Right lobe of liver (tissue), 6 donors: ENCODE measurements around the gene SLC24A3. TPM values are rescaled to one million over a fixed set of nuclear protein-coding genes. Genes with fewer than 3 reads are reported as not detected.

Source experiments
- ATAC-seq, 4 donors: fragments of 200-7000 bp; cut with Tn5 transposase; one replicate each; pipeline ENCODE4 v1.9.1; 2020; ENCODE audit warnings: mild to moderate bottlenecking in 4 of 4, moderate library complexity in 4 of 4
- DNase-seq, 3 donors: peaks; one replicate each; pipeline ENCODE4 v3.0.0-alpha.2; 2020
- H3K27ac ChIP-seq, 3 donors: fragments of 200-600 bp; one replicate each; pipeline ENCODE4 v1.8.0; 2022
- H3K27me3 ChIP-seq, 2 donors: fragments of 200-600 bp; one replicate each; pipeline ENCODE4 v1.8.0; 2022
- H3K36me3 ChIP-seq, 4 donors: fragments of 200-600 bp; sonication (generic) in 1 of 4; one replicate each; pipeline versions ENCODE4 v1.5.1 to v1.8.0; 2017 to 2022; ENCODE audit warnings: control low read depth in 1 of 4
- H3K4me1 ChIP-seq, 4 donors: fragments of 200-600 bp; sonication (generic) in 1 of 4; one replicate each; pipeline versions ENCODE4 v1.5.1 to v1.8.0; 2017 to 2022; ENCODE audit warnings: control low read depth in 1 of 4
- H3K4me3 ChIP-seq, 3 donors: fragments of 200-600 bp; one replicate each; pipeline ENCODE4 v1.8.0; 2022
- H3K9me3 ChIP-seq, 4 donors: fragments of 200-600 bp; sonication (generic) in 1 of 4; one replicate each; pipeline versions ENCODE4 v1.5.1 to v1.8.0; 2017 to 2022; ENCODE audit warnings: control low read depth in 1 of 4
- CTCF ChIP-seq, 4 donors: fragments of 200-600 bp in 3 of 4; fragments of 450-650 bp in 1 of 4; IDR thresholded peaks; one replicate each; pipeline versions ENCODE4 v1.5.1 to v1.8.0; 2016 to 2022; ENCODE audit warnings: antibody characterized with exemption in 4 of 4, mild to moderate bottlenecking in 2 of 4
- POLR2A ChIP-seq: fragments of 450-650 bp; IDR thresholded peaks from one replicate; pipeline ENCODE4 v1.6.1; 2017; ENCODE audit warnings: antibody characterized with exemption, mild to moderate bottlenecking
- WGBS: methylation state at CpG from one replicate; pipeline ENCODE4 v1.1.6; 2018; ENCODE audit warnings: low coverage, low lambda C conversion rate; ENCODE audit not compliant: insufficient coverage; ENCODE audit errors: missing lambda C conversion rate; 5-methylcytosine and 5-hydroxymethylcytosine counted together
- intact Hi-C, 2 donors: fragments of 100-400 bp; cut with DNase I; formaldehyde crosslinking; loops; one replicate each; pipeline versions ENCODE4 v1.11.2 to v1.14.1; 2022
- total RNA-seq, 6 experiments: library from RNA; depleted of rRNA in 2 of 6; stranded (reverse); fragments of >200 nt in 2 of 6; fragmentation: NEBNext Ultra II Directional in 3 of 6; extraction: Animal tissue kit (Norgen Biotek cat#: 25700) in 3 of 6; gene quantifications; one replicate each; pipeline versions ENCODE4 v1.1.0 to v1.2.4, GENCODE V29; 2016 to 2023
- donor health status: DM: no; HTN: yes; CAD: no.
- donor health status: DM: no; HTN: no; CAD: no.
- donor health status: DM: no; HTN: no; CAD: no.
- donor health status: DM: no; HTN: yes; CAD: no.
- donor health status: DM: no; HTN: yes; CAD: no.

The SLC24A3 gene
- total RNA-seq, 6 experiments from 2014 or later = 0.06 to 0.49 (median 0.27) TPM

DNA sequence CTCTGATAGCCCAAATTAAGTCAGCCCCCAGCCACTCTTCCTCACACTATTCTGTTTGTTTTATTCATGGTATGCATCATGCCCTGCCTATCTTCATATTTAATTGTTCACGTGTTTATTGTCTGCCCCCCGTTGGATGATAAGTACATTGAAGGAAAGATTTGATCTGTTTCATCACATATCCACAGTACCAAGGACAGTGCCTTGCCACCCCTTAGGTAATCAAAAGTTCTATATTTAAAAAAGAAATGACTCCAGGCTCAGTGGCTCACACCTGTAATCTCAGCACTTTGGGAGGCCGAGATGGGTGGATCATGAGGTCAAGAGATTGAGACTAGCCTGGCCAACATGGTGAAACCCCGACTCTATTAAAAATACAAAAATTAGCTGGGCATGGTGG, 535.5 kb downstream of the SLC24A3 start:
- Histone ChIP-seq H3K36me3 (no peaks in the 10 kb centered on the region), H3K27me3 (no peaks in the 10 kb centered on the region), H3K4me1 (no peaks in the 10 kb centered on the region), H3K9me3 (no peaks in the 10 kb centered on the region), H3K4me3 (no peak overlapping the region), H3K27ac (no peak overlapping the region)
- DNase-seq (no peak), ATAC-seq (no peak)
- WGBS = 75% methylated on average over 4 of the region's 4 CpGs
- intact Hi-C loops = no loop called here
- TF ChIP-seq CTCF (IDR thresholded peaks at IDR 0.05) (no peak), POLR2A (no peak)

DNA sequence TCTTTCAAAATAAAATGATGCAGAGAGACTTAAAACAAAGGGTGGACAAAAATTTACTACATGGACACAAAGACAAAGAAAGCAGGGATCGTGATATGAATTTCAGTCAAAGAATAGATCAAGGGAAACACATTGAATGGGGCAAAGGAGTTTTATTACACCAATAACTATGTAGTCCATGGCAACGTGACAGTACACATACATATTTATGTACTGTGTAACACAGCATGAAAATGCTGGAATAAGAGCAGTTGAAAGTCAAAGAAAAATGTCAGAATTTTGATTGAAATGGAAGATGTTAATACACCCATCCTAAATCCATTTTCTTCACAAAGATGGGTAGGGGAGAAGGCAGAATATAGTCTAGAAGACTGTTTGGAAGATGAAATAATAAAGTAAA, 536.2 kb downstream of the SLC24A3 start:
- Histone ChIP-seq H3K4me1 (no peaks in the 10 kb centered on the region), H3K4me3 (no peak overlapping the region), H3K27ac (no peak overlapping the region), H3K9me3 (no peaks in the 10 kb centered on the region), H3K36me3 (no peaks in the 10 kb centered on the region), H3K27me3 (no peaks in the 10 kb centered on the region)
- WGBS = 65% methylated on average over 2 of the region's 2 CpGs
- intact Hi-C loops = no loop called here
- no peak for TF ChIP-seq POLR2A
- no peak for TF ChIP-seq CTCF (IDR thresholded peaks at IDR 0.05)
- ATAC-seq (no peak), DNase-seq (no peak)

DNA sequence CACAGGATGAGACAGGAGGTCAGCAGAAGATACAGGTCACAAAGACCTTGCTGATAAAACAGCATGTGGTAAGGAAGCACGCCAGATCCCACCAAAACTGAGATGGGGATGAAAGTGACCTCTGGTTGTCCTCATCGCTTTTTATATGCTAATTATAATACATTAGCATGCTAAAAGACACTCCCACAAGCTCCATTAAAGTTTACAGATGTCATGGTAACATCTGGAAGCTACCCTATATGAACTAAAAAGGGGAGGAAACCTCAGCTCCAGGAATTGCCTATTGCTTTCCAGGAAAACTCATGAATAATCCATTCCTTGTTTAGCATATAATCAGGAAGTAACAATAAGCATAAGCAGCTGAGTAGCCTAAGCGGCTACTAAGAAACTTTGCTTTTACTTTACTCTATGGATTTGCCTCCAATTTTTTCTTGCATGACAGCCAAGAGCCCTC, 537.2 kb downstream of the SLC24A3 start:
- TF ChIP-seq CTCF (IDR thresholded peaks at IDR 0.05) (no peak), POLR2A (no peak)
- DNase-seq (no peak), ATAC-seq (no peak)
- 42% methylated on average over 3 of the region's 3 CpGs for WGBS
- Histone ChIP-seq H3K27ac (no peak overlapping the region), H3K4me1 (no peaks in the 10 kb centered on the region), H3K4me3 (no peak overlapping the region), H3K9me3 (no peaks in the 10 kb centered on the region), H3K36me3 (no peaks in the 10 kb centered on the region), H3K27me3 (no peaks in the 10 kb centered on the region)
- intact Hi-C loops = no loop called here

DNA sequence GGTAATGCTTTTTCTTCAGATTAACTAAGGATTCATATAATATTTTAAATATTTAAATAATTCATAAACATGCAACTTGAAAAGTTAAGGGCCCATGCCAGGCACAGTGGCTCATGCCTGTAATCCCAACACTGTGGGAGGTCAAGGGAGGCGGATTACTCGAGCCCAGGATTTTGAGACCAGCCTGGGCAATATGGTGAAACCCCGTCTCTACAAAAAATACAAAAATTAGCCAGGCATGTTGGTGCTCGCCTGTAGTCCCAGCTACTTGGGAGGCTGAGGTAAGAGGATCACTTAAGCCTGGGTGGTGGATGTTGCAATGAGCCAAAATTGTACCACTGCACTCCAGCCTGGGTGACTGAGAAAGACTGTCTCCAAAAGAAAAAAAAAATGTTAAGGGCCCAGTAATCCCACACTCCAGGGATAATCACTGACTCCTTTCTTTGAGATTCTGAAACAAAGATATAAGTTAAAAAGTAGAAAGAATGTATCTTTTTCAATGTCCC, 537.7 kb downstream of the SLC24A3 start:
- no peak for TF ChIP-seq CTCF (IDR thresholded peaks at IDR 0.05)
- TF ChIP-seq POLR2A = no peak

More for the DNA sequence above, 537.7 kb downstream of the SLC24A3 start:
- Histone ChIP-seq H3K27me3 (no peaks in the 10 kb centered on the region), H3K4me3 (no peak overlapping the region), H3K27ac (no peak overlapping the region), H3K4me1 (no peaks in the 10 kb centered on the region), H3K36me3 (no peaks in the 10 kb centered on the region), H3K9me3 (no peaks in the 10 kb centered on the region)
- ATAC-seq (no peak), DNase-seq (no peak)
- 74% methylated on average over 4 of the region's 4 CpGs for WGBS
- intact Hi-C loops = no loop called here
